ENCODE results near the gene MAGI1.

- no peak for TF ChIP-seq CTCF (IDR thresholded peaks at IDR 0.05)
- no peak for TF ChIP-seq POLR2A (IDR thresholded peaks at IDR 0.05)
Measured at GRCh38 chr3:65925254-65925954, 113.3 kb downstream of the MAGI1 start.
